GM23338 (cell line): Measurements from ENCODE around the gene ZDHHC7. TPM values are rescaled to one million over a fixed set of nuclear protein-coding genes. Genes with fewer than 3 reads are reported as not detected.

ENCODE experiments used
- ATAC-seq: fragments of 200-7000 bp; cut with Tn5 transposase; 3 replicates; pipeline ENCODE4 v1.9.1; 2020
- DNase-seq: peaks from one replicate; pipeline ENCODE4 v3.0.0-alpha.2; 2015; ENCODE audit warnings: low spot score
- H2AFZ ChIP-seq: fragments of 200-600 bp; sonication (generic); 2 replicates; pipeline ENCODE4 v1.8.0; 2016; ENCODE audit warnings: antibody characterized with exemption, mild to moderate bottlenecking, moderate library complexity
- H3F3A ChIP-seq: fragments of 200-600 bp; sonication (generic); replicated peaks from 2 replicates; pipeline ENCODE4 v1.8.0; 2017; ENCODE audit warnings: antibody characterized with exemption, mixed run types, low read depth
- H3K27ac ChIP-seq: fragments of 200-600 bp; sonication (generic); 2 replicates; pipeline ENCODE4 v1.6.1; 2016; ENCODE audit warnings: low read depth
- H3K27me3 ChIP-seq: fragments of 200-600 bp; sonication (generic); 2 replicates; pipeline ENCODE4 v1.8.0; 2016; ENCODE audit warnings: mild to moderate bottlenecking, mixed run types, moderate library complexity; ENCODE audit not compliant: insufficient read depth
- H3K36me3 ChIP-seq: fragments of 200-600 bp; sonication (generic); 2 replicates; pipeline ENCODE4 v1.8.0; 2016; ENCODE audit warnings: mild to moderate bottlenecking; ENCODE audit not compliant: insufficient read depth
- H3K4me1 ChIP-seq: fragments of 200-600 bp; sonication (generic); 2 replicates; pipeline ENCODE4 v1.8.0; 2016; ENCODE audit warnings: mild to moderate bottlenecking, moderate library complexity; ENCODE audit not compliant: insufficient read depth
- H3K4me2 ChIP-seq: fragments of 200-600 bp; sonication (generic); 2 replicates; pipeline ENCODE4 v1.7.1; 2017; ENCODE audit warnings: mixed run types
- H3K4me3 ChIP-seq: fragments of 200-600 bp; sonication (generic); 2 replicates; pipeline ENCODE4 v1.6.1; 2016; ENCODE audit warnings: mixed run types
- H3K79me2 ChIP-seq: fragments of 200-600 bp; sonication (generic); replicated peaks from 2 replicates; pipeline ENCODE4 v1.8.0; 2017; ENCODE audit warnings: mild to moderate bottlenecking; ENCODE audit not compliant: insufficient read depth
- H3K9me2 ChIP-seq: fragments of 200-600 bp; sonication (generic); 2 replicates; pipeline ENCODE4 v1.8.0; 2017; ENCODE audit not compliant: insufficient read depth
- H4K20me1 ChIP-seq: fragments of 200-600 bp; sonication (generic); replicated peaks from 2 replicates; pipeline ENCODE4 v1.8.0; 2017; ENCODE audit warnings: mild to moderate bottlenecking; ENCODE audit not compliant: insufficient read depth
- H3K27ac Mint-ChIP-seq: 2 replicates; pipeline ENCODE4 v1.8.0; 2020; ENCODE audit warnings: inconsistent platforms, mild to moderate bottlenecking, moderate library complexity, mixed read lengths
- H3K27me3 Mint-ChIP-seq: 3 replicates; pipeline ENCODE4 v1.8.0; 2022; ENCODE audit warnings: low read depth, mild to moderate bottlenecking, moderate library complexity, mixed read lengths, inconsistent platforms; ENCODE audit not compliant: insufficient read depth, poor library complexity
- H3K36me3 Mint-ChIP-seq: 3 replicates; pipeline ENCODE4 v1.8.0; 2021; ENCODE audit warnings: low read depth, mild to moderate bottlenecking, inconsistent platforms, moderate library complexity, mixed read lengths
- H3K4me1 Mint-ChIP-seq: 3 replicates; pipeline ENCODE4 v1.8.0; 2020; ENCODE audit warnings: mild to moderate bottlenecking, inconsistent platforms, mixed read lengths
- H3K4me3 Mint-ChIP-seq: 3 replicates; pipeline ENCODE4 v1.8.0; 2021; ENCODE audit warnings: moderate library complexity, mild to moderate bottlenecking, inconsistent platforms, mixed read lengths
- H3K9me3 Mint-ChIP-seq: 3 replicates; pipeline ENCODE4 v1.8.0; 2020; ENCODE audit warnings: moderate library complexity, mild to moderate bottlenecking, inconsistent platforms, mixed read lengths
- CREB1 ChIP-seq: fragments of 250-450 bp; sonication (Bioruptor Pico); IDR thresholded peaks from 2 replicates; pipeline ENCODE4 v1.5.0; 2020; ENCODE audit warnings: low read depth, mild to moderate bottlenecking, moderate library complexity
- EZH2phosphoT487 ChIP-seq: fragments of 200-600 bp; sonication (generic); IDR thresholded peaks from one replicate; pipeline ENCODE4 v1.8.1; 2018; ENCODE audit warnings: antibody characterized with exemption; ENCODE audit not compliant: unreplicated experiment
- POLR2AphosphoS5 ChIP-seq: IDR thresholded peaks from 2 replicates; pipeline ENCODE4 v1.6.1; 2016; ENCODE audit warnings: antibody characterized with exemption, low read depth
- STAT1 ChIP-seq: IDR thresholded peaks from one replicate; pipeline ENCODE4 v1.6.1; 2016; ENCODE audit warnings: antibody characterized with exemption; ENCODE audit not compliant: unreplicated experiment
- polyA plus RNA-seq: library from polyadenylated mRNA; unstranded; fragments of >200 nt; fragmentation: Nextera tagmentation; extraction: Ambion mirVana; gene quantifications from 2 replicates; pipeline ENCODE4 v1.2.1, GENCODE V29; 2016
- total RNA-seq: library from RNA; depleted of rRNA; stranded (reverse); fragments of >200 nt; shearing (Covaris generic); gene quantifications from 2 replicates; pipeline ENCODE4 v1.2.3, GENCODE V29; 2014
- TF ChIP-seq, protein P1 (sequence below): IDR thresholded peaks from 2 replicates; pipeline ENCODE4 v1.6.1; 2016; ENCODE audit warnings: antibody characterized with exemption
- TF ChIP-seq, protein P2 (sequence below): IDR thresholded peaks from one replicate; pipeline ENCODE4 v1.6.1; 2018; ENCODE audit warnings: antibody characterized with exemption; ENCODE audit not compliant: unreplicated experiment
- TF ChIP-seq, protein P3 (sequence below), 2 experiments: fragments of 200-600 bp in 1 of 2; sonication (generic) in 1 of 2; conservative IDR thresholded peaks; 2 replicates each; pipeline versions ENCODE4 v1.5.1 to v1.6.1; 2016 to 2017; ENCODE audit warnings: antibody characterized with exemption in 2 of 2, low read depth in 2 of 2, mild to moderate bottlenecking in 2 of 2, moderate library complexity in 1 of 2

The ZDHHC7 gene
- total and polyA plus RNA-seq, 2 experiments from 2014 or later, result 13.1 to 46.1 TPM

DNA sequence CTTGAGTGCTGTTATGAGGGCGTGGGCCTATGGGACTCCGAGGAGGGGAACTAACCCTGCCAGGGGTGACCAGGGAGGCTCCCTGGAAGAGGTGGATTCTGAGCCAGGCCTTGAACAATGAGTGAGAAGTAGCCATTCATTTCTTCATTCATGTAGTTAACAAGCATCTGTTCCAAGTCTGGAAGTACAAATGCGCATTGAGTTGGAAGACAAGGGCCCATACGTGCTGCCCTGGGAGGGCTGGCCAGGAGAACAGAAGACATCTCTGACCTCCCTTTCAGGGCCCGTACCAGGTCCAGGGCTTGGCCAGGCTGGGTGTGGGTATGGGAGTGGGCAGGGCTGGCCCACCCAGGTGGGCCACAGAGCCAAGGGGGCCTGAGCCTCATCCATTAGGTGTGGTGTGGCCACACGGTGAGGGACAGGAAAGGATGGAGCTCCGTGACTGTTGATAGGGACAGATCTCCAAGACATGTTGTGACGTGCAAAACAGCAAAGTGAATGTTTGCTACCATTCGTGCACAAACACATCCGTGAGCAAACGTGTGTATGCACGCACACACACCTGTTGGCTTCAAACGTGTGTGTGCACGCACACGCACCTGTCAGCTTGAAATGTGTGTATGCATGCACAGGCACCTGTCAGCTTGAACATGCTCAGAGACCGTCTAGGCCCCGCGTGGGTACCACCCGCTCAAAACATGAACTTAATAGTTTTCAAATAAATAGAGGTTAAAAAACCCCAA is 46.8 kb downstream of the ZDHHC7 start:
- Histone ChIP-seq H3K27me3 (no peaks in the 10 kb centered on the region), H3K27ac (no peak overlapping the region), H3K4me1 (no peaks in the 10 kb centered on the region), H3F3A (peaks cover 7% of the 10 kb centered on the region; the same call in 1 of the 2 replicates), H3K9me2 (no peaks in the 10 kb centered on the region), H4K20me1 (no peaks in the 10 kb centered on the region), H3K4me2 (no peak overlapping the region), H2AFZ (no peak overlapping the region), H3K79me2 (no peaks in the 10 kb centered on the region), H3K4me3 (no peak overlapping the region), H3K36me3 (no peaks in the 10 kb centered on the region)
- no peak overlapping the region for H3K27ac Mint-ChIP-seq
- H3K4me3 Mint-ChIP-seq, result no peak overlapping the region
- peaks cover 4% of the 10 kb centered on the region; the same call in 1 of the 3 replicates for H3K9me3 Mint-ChIP-seq
- no peak for DNase-seq
- no peaks in the 10 kb centered on the region; the same call in 2 of the 3 replicates for H3K36me3 Mint-ChIP-seq
- H3K27me3 Mint-ChIP-seq, result peaks cover 12% of the 10 kb centered on the region
- TF ChIP-seq POLR2AphosphoS5 (no peak), CREB1 (CRISPR knock-in tag) (no peak), STAT1 (no peak)
- TF ChIP-seq, protein P1, sequence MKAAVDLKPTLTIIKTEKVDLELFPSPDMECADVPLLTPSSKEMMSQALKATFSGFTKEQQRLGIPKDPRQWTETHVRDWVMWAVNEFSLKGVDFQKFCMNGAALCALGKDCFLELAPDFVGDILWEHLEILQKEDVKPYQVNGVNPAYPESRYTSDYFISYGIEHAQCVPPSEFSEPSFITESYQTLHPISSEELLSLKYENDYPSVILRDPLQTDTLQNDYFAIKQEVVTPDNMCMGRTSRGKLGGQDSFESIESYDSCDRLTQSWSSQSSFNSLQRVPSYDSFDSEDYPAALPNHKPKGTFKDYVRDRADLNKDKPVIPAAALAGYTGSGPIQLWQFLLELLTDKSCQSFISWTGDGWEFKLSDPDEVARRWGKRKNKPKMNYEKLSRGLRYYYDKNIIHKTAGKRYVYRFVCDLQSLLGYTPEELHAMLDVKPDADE, result no peak
- TF ChIP-seq, protein P2, sequence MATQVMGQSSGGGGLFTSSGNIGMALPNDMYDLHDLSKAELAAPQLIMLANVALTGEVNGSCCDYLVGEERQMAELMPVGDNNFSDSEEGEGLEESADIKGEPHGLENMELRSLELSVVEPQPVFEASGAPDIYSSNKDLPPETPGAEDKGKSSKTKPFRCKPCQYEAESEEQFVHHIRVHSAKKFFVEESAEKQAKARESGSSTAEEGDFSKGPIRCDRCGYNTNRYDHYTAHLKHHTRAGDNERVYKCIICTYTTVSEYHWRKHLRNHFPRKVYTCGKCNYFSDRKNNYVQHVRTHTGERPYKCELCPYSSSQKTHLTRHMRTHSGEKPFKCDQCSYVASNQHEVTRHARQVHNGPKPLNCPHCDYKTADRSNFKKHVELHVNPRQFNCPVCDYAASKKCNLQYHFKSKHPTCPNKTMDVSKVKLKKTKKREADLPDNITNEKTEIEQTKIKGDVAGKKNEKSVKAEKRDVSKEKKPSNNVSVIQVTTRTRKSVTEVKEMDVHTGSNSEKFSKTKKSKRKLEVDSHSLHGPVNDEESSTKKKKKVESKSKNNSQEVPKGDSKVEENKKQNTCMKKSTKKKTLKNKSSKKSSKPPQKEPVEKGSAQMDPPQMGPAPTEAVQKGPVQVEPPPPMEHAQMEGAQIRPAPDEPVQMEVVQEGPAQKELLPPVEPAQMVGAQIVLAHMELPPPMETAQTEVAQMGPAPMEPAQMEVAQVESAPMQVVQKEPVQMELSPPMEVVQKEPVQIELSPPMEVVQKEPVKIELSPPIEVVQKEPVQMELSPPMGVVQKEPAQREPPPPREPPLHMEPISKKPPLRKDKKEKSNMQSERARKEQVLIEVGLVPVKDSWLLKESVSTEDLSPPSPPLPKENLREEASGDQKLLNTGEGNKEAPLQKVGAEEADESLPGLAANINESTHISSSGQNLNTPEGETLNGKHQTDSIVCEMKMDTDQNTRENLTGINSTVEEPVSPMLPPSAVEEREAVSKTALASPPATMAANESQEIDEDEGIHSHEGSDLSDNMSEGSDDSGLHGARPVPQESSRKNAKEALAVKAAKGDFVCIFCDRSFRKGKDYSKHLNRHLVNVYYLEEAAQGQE, result no peak
- peaks cover 14% of the 10 kb centered on the region for H3K4me1 Mint-ChIP-seq
- ATAC-seq, result no peak

DNA sequence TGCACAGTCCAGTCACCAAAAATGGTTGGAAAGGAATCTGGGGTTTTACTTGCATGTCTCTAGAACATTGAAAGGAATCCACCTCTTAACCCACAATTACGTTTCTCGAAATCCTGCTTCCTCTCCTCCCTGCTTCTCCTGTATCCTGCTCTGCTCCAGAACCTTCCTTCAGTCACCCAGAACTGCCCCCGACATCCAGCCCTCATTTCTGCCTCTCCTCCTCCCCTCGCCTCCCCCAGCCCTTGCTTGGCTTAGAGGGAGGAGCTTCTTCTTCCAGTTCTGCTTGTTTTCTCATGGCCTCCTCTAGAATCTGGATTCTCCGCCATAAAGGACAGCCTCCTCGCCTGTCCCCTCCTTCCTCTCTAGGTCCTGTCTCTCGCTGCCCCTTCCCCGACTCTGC is 48.3 kb downstream of the ZDHHC7 start:
- no peaks in the 10 kb centered on the region for H3K27me3 ChIP-seq
- Mint-ChIP-seq H3K27me3 (peaks cover 12% of the 10 kb centered on the region), H3K36me3 (no peaks in the 10 kb centered on the region; the same call in 2 of the 3 replicates), H3K4me3 (no peak overlapping the region), H3K4me1 (peaks cover 9% of the 10 kb centered on the region), H3K9me3 (peaks cover 4% of the 10 kb centered on the region; the same call in 1 of the 3 replicates), H3K27ac (no peak overlapping the region)
- H2AFZ ChIP-seq, result peak overlapping the region; percentile 66
- H3F3A ChIP-seq, result peaks cover 7% of the 10 kb centered on the region; the same call in 1 of the 2 replicates
- no peaks in the 10 kb centered on the region for H3K79me2 ChIP-seq
- H3K4me1 ChIP-seq, result no peaks in the 10 kb centered on the region
- H3K36me3 ChIP-seq, result no peaks in the 10 kb centered on the region
- ATAC-seq (no peak), DNase-seq (no peak)
- no peaks in the 10 kb centered on the region for H3K9me2 ChIP-seq
- no peaks in the 10 kb centered on the region for H4K20me1 ChIP-seq
- H3K4me2 ChIP-seq, result no peak overlapping the region
- no peak overlapping the region for H3K4me3 ChIP-seq
- H3K27ac ChIP-seq, result no peak overlapping the region
- TF ChIP-seq, protein P1, result no peak
- TF ChIP-seq, protein P3, sequence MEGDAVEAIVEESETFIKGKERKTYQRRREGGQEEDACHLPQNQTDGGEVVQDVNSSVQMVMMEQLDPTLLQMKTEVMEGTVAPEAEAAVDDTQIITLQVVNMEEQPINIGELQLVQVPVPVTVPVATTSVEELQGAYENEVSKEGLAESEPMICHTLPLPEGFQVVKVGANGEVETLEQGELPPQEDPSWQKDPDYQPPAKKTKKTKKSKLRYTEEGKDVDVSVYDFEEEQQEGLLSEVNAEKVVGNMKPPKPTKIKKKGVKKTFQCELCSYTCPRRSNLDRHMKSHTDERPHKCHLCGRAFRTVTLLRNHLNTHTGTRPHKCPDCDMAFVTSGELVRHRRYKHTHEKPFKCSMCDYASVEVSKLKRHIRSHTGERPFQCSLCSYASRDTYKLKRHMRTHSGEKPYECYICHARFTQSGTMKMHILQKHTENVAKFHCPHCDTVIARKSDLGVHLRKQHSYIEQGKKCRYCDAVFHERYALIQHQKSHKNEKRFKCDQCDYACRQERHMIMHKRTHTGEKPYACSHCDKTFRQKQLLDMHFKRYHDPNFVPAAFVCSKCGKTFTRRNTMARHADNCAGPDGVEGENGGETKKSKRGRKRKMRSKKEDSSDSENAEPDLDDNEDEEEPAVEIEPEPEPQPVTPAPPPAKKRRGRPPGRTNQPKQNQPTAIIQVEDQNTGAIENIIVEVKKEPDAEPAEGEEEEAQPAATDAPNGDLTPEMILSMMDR (conservative IDR thresholded peaks at IDR 0.05; ENCODE audit: low read depth in 2 of 2), result no peak
- no peak for TF ChIP-seq EZH2phosphoT487
- TF ChIP-seq, protein P2, result no peak
